ENCODE data around the gene KCNK3.

Gene KCNK3

GRCh38 chr2:26666671-26667070 lies 25.9 kb upstream of the KCNK3 start:
- no peak for DNase-seq

- no peak for DNase-seq
Measured at GRCh38 chr2:26668041-26668440, 24.5 kb upstream of the KCNK3 start.

GRCh38 chr2:26668856-26669750 lies 23.4 kb upstream of the KCNK3 start:
- DNase-seq: no peak

GRCh38 chr2:26670171-26670570 lies 22.4 kb upstream of the KCNK3 start:
- no peak for DNase-seq

GRCh38 chr2:26670931-26671460 lies 21.5 kb upstream of the KCNK3 start:
- no peak for DNase-seq

GRCh38 chr2:26671691-26672090 lies 20.8 kb upstream of the KCNK3 start:
- no peak for DNase-seq

GRCh38 chr2:26672112-26672817 lies 20.3 kb upstream of the KCNK3 start:
- DNase-seq: no peak

GRCh38 chr2:26672818-26673393 lies 19.6 kb upstream of the KCNK3 start:
- no peak for DNase-seq

- DNase-seq: no peak
Measured at GRCh38 chr2:26674002-26674751, 18.3 kb upstream of the KCNK3 start.

GRCh38 chr2:26674771-26675170 lies 17.8 kb upstream of the KCNK3 start:
- DNase-seq: no peak

- DNase-seq: no peak
Measured at GRCh38 chr2:26675651-26676255, 16.8 kb upstream of the KCNK3 start.

- no peak for DNase-seq
Measured at GRCh38 chr2:26678035-26678434, 14.5 kb upstream of the KCNK3 start.

- no peak for DNase-seq
Measured at GRCh38 chr2:26679867-26680266, 12.7 kb upstream of the KCNK3 start.

GRCh38 chr2:26681656-26682055 lies 10.9 kb upstream of the KCNK3 start:
- no peak for DNase-seq

- no peak for DNase-seq
Measured at GRCh38 chr2:26682155-26682554, 10.4 kb upstream of the KCNK3 start.

- DNase-seq: no peak
Measured at GRCh38 chr2:26683583-26683982, 8.9 kb upstream of the KCNK3 start.

GRCh38 chr2:26685341-26685740 lies 7.2 kb upstream of the KCNK3 start:
- DNase-seq: no peak

- no peak for DNase-seq
Measured at GRCh38 chr2:26685989-26686839, 6.3 kb upstream of the KCNK3 start.

- DNase-seq: no peak
Measured at GRCh38 chr2:26687328-26687727, 5.2 kb upstream of the KCNK3 start.

- DNase-seq: no peak
Measured at GRCh38 chr2:26687801-26688200, 4.7 kb upstream of the KCNK3 start.

- no peak for DNase-seq
Measured at GRCh38 chr2:26691161-26691560, 1.4 kb upstream of the KCNK3 start.
